SK-N-SH (cell line): Measurements from ENCODE around the gene TP53TG3F. TPM values are rescaled to one million over a fixed set of nuclear protein-coding genes. Genes with fewer than 3 reads are reported as not detected.
"Not testable (repeated sequence)": the region's sequence is repeated elsewhere in the genome, so short reads cannot be mapped to it uniquely, and the experiment has no call there.

Source experiments
- CTCF ChIA-PET: fragments of 300-600, 350-600 bp; formaldehyde crosslinking; extraction: SDS; loops from one replicate; lab custom pipeline; 2021; lab: Yijun Ruan, JAX
- POLR2A ChIA-PET: fragments of 350-600 bp; sonication (Branson Sonifier 250); formaldehyde crosslinking; extraction: SDS; loops from one replicate; lab custom pipeline; 2020; ENCODE audit warnings: antibody characterized with exemption, inconsistent platforms; lab: Yijun Ruan, JAX
- DNase-seq: peaks from one replicate; pipeline ENCODE4 v3.0.0; 2012
- H2AFZ ChIP-seq: fragments of 200-600 bp; sonication (generic); 2 replicates; pipeline ENCODE4 v1.8.1; 2016; ENCODE audit warnings: antibody characterized with exemption, mild to moderate bottlenecking, low read depth
- H3F3A ChIP-seq: fragments of 200-600 bp; sonication (generic); replicated peaks from 2 replicates; pipeline ENCODE3; 2016; ENCODE audit warnings: antibody characterized with exemption, mild to moderate bottlenecking; ENCODE audit not compliant: insufficient read depth
- H3K27ac ChIP-seq, 2 experiments: fragments of 200-500 bp in 1 of 2; fragments of 200-600 bp in 1 of 2; sonication (Bioruptor generic) in 1 of 2; sonication (generic), shearing (Covaris generic) in 1 of 2; 2 replicates each; pipeline versions ENCODE4 v1.5.1 to v1.6.1; 2014 to 2016; ENCODE audit warnings: low read depth in 2 of 2, inconsistent platforms in 1 of 2, low read length in 1 of 2, mild to moderate bottlenecking in 1 of 2, mixed read lengths in 1 of 2
- H3K27me3 ChIP-seq: fragments of 200-600 bp; sonication (generic), shearing (Covaris generic); 2 replicates; pipeline ENCODE4 v1.6.1; 2016; ENCODE audit warnings: mixed run types; ENCODE audit not compliant: insufficient read depth
- H3K36me3 ChIP-seq, 2 experiments: fragments of 200-500 bp in 1 of 2; fragments of 200-600 bp in 1 of 2; sonication (Bioruptor generic) in 1 of 2; sonication (generic) in 1 of 2; replicated peaks in 1 of 2; 2 replicates each; pipeline versions ENCODE3 to v1.5.1; 2014 to 2016; ENCODE audit warnings: low read length in 1 of 2, mild to moderate bottlenecking in 1 of 2; ENCODE audit not compliant: insufficient read depth in 2 of 2, control insufficient read depth in 1 of 2
- H3K4me1 ChIP-seq, 2 experiments: fragments of 200-500 bp in 1 of 2; fragments of 200-600 bp in 1 of 2; sonication (Bioruptor generic) in 1 of 2; sonication (generic), shearing (Covaris generic) in 1 of 2; 2 replicates each; pipeline versions ENCODE4 v1.5.1 to v1.6.1; 2014 to 2016; ENCODE audit warnings: low read depth in 1 of 2, low read length in 1 of 2, mixed run types in 1 of 2; ENCODE audit not compliant: insufficient read depth in 2 of 2, control insufficient read depth in 1 of 2
- H3K4me2 ChIP-seq: fragments of 200-600 bp; sonication (generic), shearing (Covaris generic); 2 replicates; pipeline ENCODE4 v1.6.1; 2017; ENCODE audit warnings: mixed run types
- H3K4me3 ChIP-seq, 2 experiments: fragments of 200-500 bp in 1 of 2; fragments of 200-600 bp in 1 of 2; sonication (Bioruptor generic) in 1 of 2; sonication (generic), shearing (Covaris generic) in 1 of 2; 2 replicates each; pipeline versions ENCODE4 v1.5.1 to v1.8.1; 2014 to 2016; ENCODE audit warnings: low read depth in 2 of 2, inconsistent platforms in 1 of 2, low read length in 1 of 2, mild to moderate bottlenecking in 1 of 2, mixed read lengths in 1 of 2, moderate library complexity in 1 of 2
- H3K79me2 ChIP-seq: fragments of 200-600 bp; sonication (generic); 2 replicates; pipeline ENCODE4 v1.8.1; 2017; ENCODE audit warnings: mild to moderate bottlenecking; ENCODE audit not compliant: insufficient read depth
- H3K9ac ChIP-seq: fragments of 200-600 bp; sonication (generic); 2 replicates; pipeline ENCODE4 v1.6.1; 2017; ENCODE audit warnings: mixed run types
- H3K9me2 ChIP-seq: fragments of 200-600 bp; sonication (generic); 2 replicates; pipeline ENCODE4 v1.6.1; 2017; ENCODE audit warnings: mixed run types
- H3K9me3 ChIP-seq: fragments of 200-600 bp; sonication (generic); 2 replicates; pipeline ENCODE4 v1.6.1; 2017; ENCODE audit warnings: mixed run types, mild to moderate bottlenecking, moderate library complexity
- H4K20me1 ChIP-seq: fragments of 200-600 bp; sonication (generic); 2 replicates; pipeline ENCODE4 v1.6.1; 2017; ENCODE audit warnings: mild to moderate bottlenecking, mixed run types; ENCODE audit not compliant: insufficient read depth
- WGBS: methylation state at CpG from one replicate; pipeline ENCODE4 v1.1.6; 2017; ENCODE audit warnings: low lambda C conversion rate; 5-methylcytosine and 5-hydroxymethylcytosine counted together
- polyA plus RNA-seq, 3 experiments: library from polyadenylated mRNA; depleted of rRNA; stranded (reverse); fragments of >200 nt; gene quantifications; 2 replicates each; pipeline ENCODE4 v1.2.3, GENCODE V29; 2012
- small RNA-seq, 7 experiments: library from RNA; depleted of rRNA; stranded (forward); fragments of <200 nt; gene quantifications; one replicate each; pipeline ENCODE3, GENCODE V24; 2012

Gene TP53TG3F
- 0.02 and 0.47 TPM in 2 replicates for polyA plus RNA-seq (2012; rRNA removed)
- polyA plus RNA-seq (2012; cell fraction: cytosol; rRNA removed): 0.14 and 0.20 TPM in 2 replicates
- polyA plus RNA-seq (2012; cell fraction: nucleus; rRNA removed): 0.08 and 0.46 TPM in 2 replicates

- H3K4me3 ChIP-seq, H3K27ac ChIP-seq, H3K9me3 ChIP-seq, CTCF ChIA-PET, H3K36me3 ChIP-seq, H3K9ac ChIP-seq, H3K4me1 ChIP-seq, H3K27me3 ChIP-seq, H3K4me2 ChIP-seq, H2AFZ ChIP-seq, H3K9me2 ChIP-seq, DNase-seq, H3K79me2 ChIP-seq, H3F3A ChIP-seq, H4K20me1 ChIP-seq, POLR2A ChIA-PET: not testable (repeated sequence)
- no CpG with 5 or more reads among the region's 25 CpGs for WGBS
These were observed at the start of gene TP53TG3F for GRCh38 chr16:33459312-33459711. Gene TP53TG3F, plus strand, starts transcription at chr16:33459612. Its CDS starts 68 bp downstream, at chr16:33459680.

- H3K4me3 ChIP-seq, H3F3A ChIP-seq, H2AFZ ChIP-seq, H3K79me2 ChIP-seq, H3K9ac ChIP-seq, H3K9me3 ChIP-seq, H3K36me3 ChIP-seq, H3K27ac ChIP-seq, DNase-seq, CTCF ChIA-PET, H3K27me3 ChIP-seq, H3K4me1 ChIP-seq, H4K20me1 ChIP-seq, H3K4me2 ChIP-seq, POLR2A ChIA-PET, H3K9me2 ChIP-seq: not testable (repeated sequence)
- WGBS: no CpG with 5 or more reads among the region's 2 CpGs
These were observed 32.2 kb downstream of the TP53TG3F start for GRCh38 chr16:33491611-33492010.

GRCh38 chr16:33507231-33507630 lies 47.8 kb downstream of the TP53TG3F start:
- H3K9ac ChIP-seq, H3K9me3 ChIP-seq, H3K4me2 ChIP-seq, H3K9me2 ChIP-seq, CTCF ChIA-PET, H3K27me3 ChIP-seq, H2AFZ ChIP-seq, H3K4me1 ChIP-seq, H3F3A ChIP-seq, H3K79me2 ChIP-seq, POLR2A ChIA-PET, H3K27ac ChIP-seq, DNase-seq, H4K20me1 ChIP-seq, H3K36me3 ChIP-seq, H3K4me3 ChIP-seq: not testable (repeated sequence)
- whole genome bisulfite sequencing: no CpG with 5 or more reads among the region's 4 CpGs

- CTCF ChIA-PET, H4K20me1 ChIP-seq, H3K9ac ChIP-seq, H3K4me2 ChIP-seq, H3K79me2 ChIP-seq, H3F3A ChIP-seq, POLR2A ChIA-PET, H3K9me2 ChIP-seq, H3K27me3 ChIP-seq, H2AFZ ChIP-seq, H3K9me3 ChIP-seq, H3K4me1 ChIP-seq, DNase-seq, H3K27ac ChIP-seq, H3K36me3 ChIP-seq, H3K4me3 ChIP-seq: not testable (repeated sequence)
- no CpG with 5 or more reads among the region's 4 CpGs for WGBS
These were observed 49.7 kb downstream of the TP53TG3F start for GRCh38 chr16:33509070-33509469.

GRCh38 chr16:33509906-33510305 lies 50.5 kb downstream of the TP53TG3F start:
- H3K4me2 ChIP-seq, CTCF ChIA-PET, H3K9me2 ChIP-seq, H3K36me3 ChIP-seq, H3K4me3 ChIP-seq, H3K27ac ChIP-seq, DNase-seq, POLR2A ChIA-PET, H3K9me3 ChIP-seq, H3F3A ChIP-seq, H3K9ac ChIP-seq, H3K4me1 ChIP-seq, H3K27me3 ChIP-seq, H2AFZ ChIP-seq, H4K20me1 ChIP-seq, H3K79me2 ChIP-seq: not testable (repeated sequence)
- no CpG with 5 or more reads among the region's 10 CpGs for WGBS

Small RNA genes lying within 50 kb of the gene (small RNA-seq; reads per million reads assigned to genes)
- 0 reads per million in 7 experiments for gene AC136944.5
- gene AC136944.6: 0 reads per million in 7 experiments

Other genes with a start within 250 kb of the TP53TG3F start
- gene TP53TG3E, start 155.3 kb upstream of the TP53TG3F start, polyA plus RNA-seq (2012; rRNA removed): 0.08 and 0.67 TPM in 2 replicates
- 0.92 and 1.7 TPM in 2 replicates for gene TP53TG3B, start 98.8 kb upstream of the TP53TG3F start, polyA plus RNA-seq (2012; rRNA removed)